Hematopoietic multipotent progenitor cell treated with erythropoietin and hydrocortisone succinate and interleukin-3 and kit ligand, for 15 days (in vitro differentiated cells): ENCODE results near the gene FBXW12.

Experiments used
- DNase-seq: peaks from one replicate; pipeline ENCODE4 v3.0.0-alpha.2; 2015; ENCODE audit warnings: low spot score

FBXW12 gene

GRCh38 chr3:48435774-48436476, 63.9 kb downstream of the FBXW12 start:
- DNase-seq: peak; percentile 87

GRCh38 chr3:48436477-48436787, 64.4 kb downstream of the FBXW12 start:
- DNase-seq: no peak

GRCh38 chr3:48436855-48437254, 64.8 kb downstream of the FBXW12 start:
- DNase-seq: no peak

GRCh38 chr3:48437812-48438211, 65.8 kb downstream of the FBXW12 start:
- no peak for DNase-seq

GRCh38 chr3:48439820-48440589, 68.0 kb downstream of the FBXW12 start, which contains the start of the genes CCDC51 and TMA7:
CCDC51 (minus strand) TSS chr3:48440119; CDS start chr3:48435128, 4,991 bp downstream.
TMA7 (plus strand) TSS chr3:48440257; CDS start chr3:48440297, 40 bp downstream.
- DNase-seq: peak; percentile 97

GRCh38 chr3:48440590-48440958, 68.6 kb downstream of the FBXW12 start:
- peak; percentile 17 for DNase-seq

GRCh38 chr3:48441940-48442339, 69.9 kb downstream of the FBXW12 start:
- no peak for DNase-seq
